ENCODE data around the gene DISP3.

DNA sequence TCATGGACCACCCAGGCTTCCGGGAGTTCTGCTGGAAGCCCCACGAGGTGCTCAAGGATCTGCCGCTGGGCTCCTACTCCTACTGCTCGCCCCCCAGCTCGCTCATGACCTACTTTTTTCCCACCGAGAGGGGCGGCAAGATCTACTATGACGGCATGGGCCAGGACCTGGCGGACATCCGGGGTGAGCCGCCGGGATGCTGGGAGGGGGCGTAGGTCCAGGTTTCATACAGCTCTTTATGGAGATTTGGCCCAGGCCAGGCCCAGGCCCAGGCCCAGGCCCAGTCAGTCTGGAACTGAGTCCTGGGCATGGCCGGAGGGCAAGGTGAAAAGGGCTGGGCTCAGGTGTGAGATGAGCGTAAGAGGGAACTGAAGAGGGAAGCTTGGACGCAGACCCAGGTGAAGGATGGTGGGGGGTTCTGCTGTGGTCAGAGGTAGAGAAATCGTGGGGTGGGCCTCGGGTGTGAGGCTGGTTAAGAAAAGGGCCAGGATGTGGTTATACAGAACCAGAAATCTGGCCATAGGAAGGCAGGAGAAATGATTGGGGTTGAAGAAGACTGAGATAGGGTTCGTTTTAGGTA, 23.0 kb downstream of the DISP3 start:
- TF ChIP-seq POLR2A (IDR thresholded peaks at IDR 0.05) (no peak), EP300 (IDR thresholded peaks at IDR 0.05) (no peak)
- TF ChIP-seq, protein P1, sequence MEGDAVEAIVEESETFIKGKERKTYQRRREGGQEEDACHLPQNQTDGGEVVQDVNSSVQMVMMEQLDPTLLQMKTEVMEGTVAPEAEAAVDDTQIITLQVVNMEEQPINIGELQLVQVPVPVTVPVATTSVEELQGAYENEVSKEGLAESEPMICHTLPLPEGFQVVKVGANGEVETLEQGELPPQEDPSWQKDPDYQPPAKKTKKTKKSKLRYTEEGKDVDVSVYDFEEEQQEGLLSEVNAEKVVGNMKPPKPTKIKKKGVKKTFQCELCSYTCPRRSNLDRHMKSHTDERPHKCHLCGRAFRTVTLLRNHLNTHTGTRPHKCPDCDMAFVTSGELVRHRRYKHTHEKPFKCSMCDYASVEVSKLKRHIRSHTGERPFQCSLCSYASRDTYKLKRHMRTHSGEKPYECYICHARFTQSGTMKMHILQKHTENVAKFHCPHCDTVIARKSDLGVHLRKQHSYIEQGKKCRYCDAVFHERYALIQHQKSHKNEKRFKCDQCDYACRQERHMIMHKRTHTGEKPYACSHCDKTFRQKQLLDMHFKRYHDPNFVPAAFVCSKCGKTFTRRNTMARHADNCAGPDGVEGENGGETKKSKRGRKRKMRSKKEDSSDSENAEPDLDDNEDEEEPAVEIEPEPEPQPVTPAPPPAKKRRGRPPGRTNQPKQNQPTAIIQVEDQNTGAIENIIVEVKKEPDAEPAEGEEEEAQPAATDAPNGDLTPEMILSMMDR (IDR thresholded peaks at IDR 0.05) = no peak

Measured in ovary (tissue), 3 donors.